Smooth muscle cell (in vitro differentiated cells): Measurements from ENCODE around the gene XRCC5. TPM values are rescaled to one million over a fixed set of nuclear protein-coding genes. Genes with fewer than 3 reads are reported as not detected.

ENCODE experiments used
- DNase-seq: peaks from one replicate; lab custom pipeline; 2025; ENCODE audit not compliant: unreplicated experiment; lab: John Stamatoyannopoulos, UW
- H2AFZ ChIP-seq: fragments of 200-600 bp; sonication (generic); 2 replicates; pipeline ENCODE4 v1.6.0; 2016; ENCODE audit warnings: antibody characterized with exemption, low read depth, mild to moderate bottlenecking
- H3F3A ChIP-seq: fragments of 200-600 bp; sonication (generic); 2 replicates; pipeline ENCODE4 v1.6.0; 2017; ENCODE audit warnings: antibody characterized with exemption, low read depth
- H3K27ac ChIP-seq: fragments of 200-600 bp; sonication (generic); 2 replicates; pipeline ENCODE4 v1.5.1; 2016; ENCODE audit warnings: low read depth, mild to moderate bottlenecking
- H3K27me3 ChIP-seq: fragments of 200-600 bp; sonication (generic); 2 replicates; pipeline ENCODE4 v1.6.1; 2016; ENCODE audit warnings: low read depth, mild to moderate bottlenecking
- H3K36me3 ChIP-seq: fragments of 200-600 bp; sonication (generic); 2 replicates; pipeline ENCODE4 v1.5.1; 2016; ENCODE audit warnings: low read depth
- H3K4me1 ChIP-seq: fragments of 200-600 bp; sonication (generic); 2 replicates; pipeline ENCODE4 v1.5.1; 2016; ENCODE audit warnings: low read depth
- H3K4me2 ChIP-seq: fragments of 200-600 bp; sonication (generic); 2 replicates; pipeline ENCODE4 v1.6.0; 2016; ENCODE audit warnings: mild to moderate bottlenecking
- H3K4me3 ChIP-seq: fragments of 200-600 bp; sonication (generic); 2 replicates; pipeline ENCODE4 v1.5.1; 2016; ENCODE audit warnings: mild to moderate bottlenecking
- H3K79me2 ChIP-seq: fragments of 200-600 bp; sonication (generic); 2 replicates; pipeline ENCODE4 v1.6.0; 2016; ENCODE audit warnings: low read depth, mild to moderate bottlenecking
- H3K9ac ChIP-seq: fragments of 200-600 bp; sonication (generic); 2 replicates; pipeline ENCODE4 v1.6.0; 2016; ENCODE audit warnings: low read depth
- H3K9me3 ChIP-seq: fragments of 200-600 bp; sonication (generic); replicated peaks from 2 replicates; pipeline ENCODE4 v1.5.1; 2016; ENCODE audit warnings: low read depth
- H4K20me1 ChIP-seq: fragments of 200-600 bp; sonication (generic); 2 replicates; pipeline ENCODE4 v1.6.0; 2016; ENCODE audit warnings: low read depth
- CTCF ChIP-seq: fragments of 200-600 bp; sonication (generic); IDR thresholded peaks from 2 replicates; pipeline ENCODE4 v1.5.1; 2017; ENCODE audit warnings: borderline replicate concordance, mild to moderate bottlenecking, antibody characterized with exemption; ENCODE audit not compliant: insufficient read depth, poor library complexity, severe bottlenecking
- WGBS: methylation state at CpG from one replicate; pipeline ENCODE4 v1.1.7; 2016; ENCODE audit warnings: low lambda C conversion rate; 5-methylcytosine and 5-hydroxymethylcytosine counted together
- polyA plus RNA-seq: library from polyadenylated mRNA; unstranded; fragments of >200 nt; fragmentation: Nextera tagmentation; extraction: Ambion mirVana; gene quantifications from 2 replicates; pipeline ENCODE4 v1.2.1, GENCODE V29; 2016
- total RNA-seq: library from RNA; depleted of rRNA; stranded (reverse); fragments of >200 nt; gene quantifications from 2 replicates; pipeline ENCODE4 v1.2.3, GENCODE V29; 2014

XRCC5 gene
- total and polyA plus RNA-seq, 2 experiments from 2014 or later = 197 to 266 TPM

- Histone ChIP-seq H4K20me1 (peaks cover 64% of the 10 kb centered on the region), H3K9ac (no peak overlapping the region), H3K4me3 (no peak overlapping the region), H3K4me1 (peaks cover 25% of the 10 kb centered on the region), H3K27me3 (no peaks in the 10 kb centered on the region), H3K9me3 (no peaks in the 10 kb centered on the region), H3K79me2 (peaks cover 27% of the 10 kb centered on the region), H3K4me2 (peak overlapping the region; percentile 26), H3K27ac (no peak overlapping the region), H3K36me3 (peaks cover 37% of the 10 kb centered on the region), H3F3A (peaks cover 7% of the 10 kb centered on the region), H2AFZ (no peak overlapping the region)
- no peak for TF ChIP-seq CTCF
- no peak for DNase-seq
- 86% methylated on average over 1 of the region's 1 CpG for WGBS
Measured at GRCh38 chr2:216142540-216142939, 33.4 kb downstream of the XRCC5 start.

- WGBS = 96% methylated on average over 1 of the region's 1 CpG
- Histone ChIP-seq H3K4me3 (no peak overlapping the region), H3F3A (peaks cover 10% of the 10 kb centered on the region), H2AFZ (no peak overlapping the region), H3K36me3 (peaks cover 33% of the 10 kb centered on the region), H3K9ac (no peak overlapping the region), H3K79me2 (peaks cover 23% of the 10 kb centered on the region), H3K4me2 (no peak overlapping the region), H3K27ac (no peak overlapping the region), H3K27me3 (no peaks in the 10 kb centered on the region), H3K9me3 (no peaks in the 10 kb centered on the region), H4K20me1 (peaks cover 55% of the 10 kb centered on the region), H3K4me1 (peaks cover 25% of the 10 kb centered on the region)
- TF ChIP-seq CTCF = no peak
- DNase-seq = no peak
Measured at GRCh38 chr2:216144372-216144771, 35.2 kb downstream of the XRCC5 start.

- Histone ChIP-seq H4K20me1 (peaks cover 55% of the 10 kb centered on the region), H3K9me3 (no peaks in the 10 kb centered on the region), H3K27ac (no peak overlapping the region), H3K36me3 (peaks cover 33% of the 10 kb centered on the region), H3F3A (peaks cover 11% of the 10 kb centered on the region), H3K4me2 (no peak overlapping the region), H3K27me3 (no peaks in the 10 kb centered on the region), H3K4me1 (peaks cover 25% of the 10 kb centered on the region), H3K4me3 (no peak overlapping the region), H2AFZ (no peak overlapping the region), H3K9ac (no peak overlapping the region), H3K79me2 (peaks cover 21% of the 10 kb centered on the region)
- no peak for DNase-seq
- TF ChIP-seq CTCF = no peak
- 97% methylated on average over 4 of the region's 4 CpGs for WGBS
Measured at GRCh38 chr2:216144857-216145256, 35.7 kb downstream of the XRCC5 start.

- H3K27ac ChIP-seq = no peak overlapping the region
- H3K79me2 ChIP-seq = peaks cover 21% of the 10 kb centered on the region
- TF ChIP-seq CTCF = no peak
- H3K27me3 ChIP-seq = no peaks in the 10 kb centered on the region
- H3K36me3 ChIP-seq = peaks cover 23% of the 10 kb centered on the region
- H2AFZ ChIP-seq = no peak overlapping the region
- DNase-seq = no peak
- WGBS = 73% methylated on average over 4 of the region's 4 CpGs
- H3F3A ChIP-seq = peaks cover 18% of the 10 kb centered on the region
- peaks cover 60% of the 10 kb centered on the region for H4K20me1 ChIP-seq
- no peak overlapping the region for H3K4me2 ChIP-seq
- H3K9me3 ChIP-seq = no peaks in the 10 kb centered on the region
- H3K4me3 ChIP-seq = no peak overlapping the region
- H3K4me1 ChIP-seq = peaks cover 25% of the 10 kb centered on the region
- H3K9ac ChIP-seq = no peak overlapping the region
Measured at GRCh38 chr2:216146573-216146972, 37.4 kb downstream of the XRCC5 start.
